ENCODE measurements around the gene TMPRSS9.
A peak's percentile ranks its signal among the peaks of the same experiment; 100 is the strongest.
"Not testable (repeated sequence)": the region's sequence is repeated elsewhere in the genome, so short reads cannot be mapped to it uniquely, and the experiment has no call there.

TMPRSS9 gene

DNA sequence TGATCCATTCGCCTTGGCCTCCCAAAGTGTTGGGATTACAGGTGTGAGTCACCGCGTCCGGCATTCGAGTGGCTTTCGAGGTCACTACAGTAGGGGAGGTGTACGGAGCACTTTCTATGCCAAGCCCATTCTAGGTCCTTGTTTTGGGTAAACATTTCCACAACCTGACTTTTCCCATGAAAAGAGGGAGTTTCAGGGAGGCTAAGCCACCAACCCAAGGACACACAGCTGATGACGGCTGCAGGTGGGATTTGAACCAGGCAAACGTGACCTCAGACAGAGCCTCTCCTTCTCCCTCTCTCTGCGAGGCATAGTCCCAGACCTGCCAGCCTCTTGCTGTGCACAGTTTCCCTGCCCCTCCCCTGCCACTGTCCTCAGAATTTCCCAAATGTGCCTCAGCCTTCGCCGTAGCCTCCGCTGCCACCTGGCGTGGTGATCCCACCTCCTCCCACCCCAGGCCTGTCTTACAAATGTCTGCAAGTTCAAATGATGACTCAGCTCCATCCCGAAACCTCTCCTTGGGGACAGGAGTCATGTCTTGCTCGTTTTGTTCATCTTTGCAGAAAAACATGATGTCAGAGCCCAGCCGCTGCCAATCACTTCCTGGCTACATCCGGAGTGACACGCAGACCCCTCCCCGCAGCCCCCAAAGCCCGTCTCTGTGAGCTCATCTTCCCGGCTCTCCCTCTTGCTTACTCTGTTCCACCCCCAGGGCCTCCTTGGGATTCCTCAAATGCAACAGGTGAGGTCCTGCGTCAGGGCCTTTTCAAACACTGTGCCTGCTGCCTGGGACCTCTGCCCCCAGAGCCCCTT is 109.2 kb downstream of the TMPRSS9 start:
- Histone ChIP-seq H3K4me3 (no peak overlapping the region), H3K27me3 (ENCODE audit: low read depth) (no peaks in the 10 kb centered on the region), H3K4me1 (0 out of 2 replicates have a peak, but pooled peaks cover 2% of the 10 kb centered on the region), H3K9me3 (no peaks in the 10 kb centered on the region), H3K36me3 (replicated peaks) (no peaks in the 10 kb centered on the region)
- DNase-seq (ENCODE audit: low spot score in 2 of 2): no peak
- in situ Hi-C loops (cut with MboI; ENCODE audit: low sequenced_read_pairs): no loop called here

DNA sequence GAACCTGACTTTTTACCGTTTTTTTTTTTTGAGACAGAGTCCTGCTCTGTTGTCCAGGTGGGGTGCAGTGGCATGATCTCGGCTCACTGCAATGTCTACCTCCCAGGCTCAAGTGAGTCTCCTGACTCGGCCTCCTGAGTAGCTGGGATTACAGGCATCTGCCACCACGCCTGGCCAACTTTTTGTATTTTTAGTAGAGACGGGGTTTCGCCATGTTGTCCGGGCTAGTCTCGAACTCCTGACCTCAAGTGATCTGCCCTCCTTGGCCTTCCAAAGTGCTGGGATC is 109.8 kb downstream of the TMPRSS9 start:
- H3K36me3 ChIP-seq (replicated peaks); H3K27me3 ChIP-seq (ENCODE audit: low read depth); H3K4me1 ChIP-seq; in situ Hi-C loops (cut with MboI; ENCODE audit: low sequenced_read_pairs); DNase-seq (ENCODE audit: low spot score in 2 of 2); H3K9me3 ChIP-seq; H3K4me3 ChIP-seq: not testable (repeated sequence)

DNA sequence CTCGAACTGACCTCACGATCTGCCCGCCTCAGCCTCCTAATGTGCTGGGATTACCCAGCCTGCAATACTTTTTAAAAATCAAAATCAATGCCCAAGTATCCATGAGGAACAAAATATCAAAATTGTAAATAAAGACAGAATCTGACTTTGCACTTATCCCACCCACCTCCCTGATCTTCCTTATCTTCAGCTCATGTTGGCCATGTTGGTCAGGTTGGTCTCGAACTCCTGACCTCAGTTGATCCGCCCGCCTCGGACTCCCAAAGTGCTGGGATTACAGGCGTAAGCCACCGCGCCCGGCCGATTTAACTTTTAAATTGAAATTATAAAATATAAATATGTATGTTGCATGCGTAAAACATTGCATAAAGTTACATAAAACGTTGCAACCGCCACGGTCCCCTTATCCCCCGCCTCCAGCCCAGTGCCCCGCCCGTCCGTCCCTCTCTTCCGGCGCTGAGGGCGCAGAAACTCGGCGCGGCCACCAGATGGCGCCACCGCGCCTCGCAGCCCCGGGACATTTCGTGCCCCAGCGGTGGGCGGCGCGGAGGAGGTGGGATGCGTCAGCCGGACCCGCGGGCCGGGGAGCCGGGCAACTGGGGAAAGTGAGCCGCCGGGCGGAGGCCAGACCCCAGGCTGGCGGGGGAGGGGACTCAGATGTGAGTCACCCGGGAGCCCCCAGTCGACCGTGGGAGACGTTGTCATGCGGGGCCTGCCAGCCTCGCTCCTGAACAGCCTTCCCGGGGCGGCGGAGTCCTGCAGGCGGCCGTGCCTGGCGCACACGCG is 114.4 kb downstream of the TMPRSS9 start:
- no peaks in the 10 kb centered on the region for H3K9me3 ChIP-seq
- peak; percentile 84 to 93 for DNase-seq (ENCODE audit: low spot score in 2 of 2)
- peaks cover 2% of the 10 kb centered on the region; the same call in 1 of the 2 replicates for H3K36me3 ChIP-seq (replicated peaks)
- peak overlapping the region; percentile 100 for H3K4me3 ChIP-seq
- H3K27me3 ChIP-seq (ENCODE audit: low read depth): no peaks in the 10 kb centered on the region
- H3K4me1 ChIP-seq: peaks cover 11% of the 10 kb centered on the region
- in situ Hi-C loops (cut with MboI; ENCODE audit: low sequenced_read_pairs): loop anchor here (5.0 kb wide), 1 partner anchor 138 kb away; no protein-coding TSS in a partner anchor

DNA sequence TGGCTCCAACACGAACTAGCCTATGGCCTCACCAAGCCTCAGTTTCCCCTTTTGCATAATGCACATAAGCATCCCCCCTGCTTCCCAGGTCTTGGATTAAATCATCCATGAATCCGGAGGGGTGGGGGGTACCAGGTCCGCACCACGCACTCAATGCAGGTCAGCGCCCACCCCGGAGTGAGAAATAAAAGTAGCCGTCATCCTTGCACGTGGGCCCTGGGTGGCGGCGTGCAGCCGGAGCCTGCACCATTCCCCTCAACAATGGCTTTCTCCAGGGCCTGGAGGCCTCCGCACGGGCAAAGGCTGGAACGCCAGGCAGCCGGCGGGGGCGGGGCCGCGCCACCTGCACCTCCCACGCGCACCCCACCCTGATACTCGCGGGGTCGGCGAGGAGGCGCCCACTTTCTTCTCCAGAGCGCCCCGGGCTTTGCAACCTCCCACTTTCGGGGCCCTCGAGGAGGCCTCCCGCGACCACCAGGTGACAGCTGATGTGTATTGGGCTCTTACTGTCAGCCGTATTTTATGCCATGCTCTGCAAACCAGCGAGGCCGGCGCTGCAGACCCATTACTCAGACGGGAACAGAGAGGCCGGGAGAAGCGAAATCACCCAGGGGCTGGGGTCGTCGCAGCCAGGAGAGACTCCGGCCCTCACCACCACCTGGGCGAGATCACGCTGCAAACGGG is 115.1 kb downstream of the TMPRSS9 start:
- in situ Hi-C loops (cut with MboI; ENCODE audit: low sequenced_read_pairs): loop anchor here (5.0 kb wide), 1 partner anchor 137 kb away; no protein-coding TSS in a partner anchor
- peak; percentile 23 to 75 for DNase-seq (ENCODE audit: low spot score in 2 of 2)
- peak overlapping the region; percentile 100 for H3K4me3 ChIP-seq
- H3K27me3 ChIP-seq (ENCODE audit: low read depth): no peaks in the 10 kb centered on the region
- H3K9me3 ChIP-seq: no peaks in the 10 kb centered on the region
- H3K36me3 ChIP-seq (replicated peaks): peaks cover 2% of the 10 kb centered on the region; the same call in 1 of the 2 replicates
- H3K4me1 ChIP-seq: peaks cover 11% of the 10 kb centered on the region

Data from HAP-1 (cell line).